Measurements from ENCODE around the gene ZSWIM5. TPM values are rescaled to one million over a fixed set of nuclear protein-coding genes. Genes with fewer than 3 reads are reported as not detected.
"Not testable (repeated sequence)": the region's sequence is repeated elsewhere in the genome, so short reads cannot be mapped to it uniquely, and the experiment has no call there.

ZSWIM5 gene
- total RNA-seq, 1 donor: 4.7 TPM

DNA sequence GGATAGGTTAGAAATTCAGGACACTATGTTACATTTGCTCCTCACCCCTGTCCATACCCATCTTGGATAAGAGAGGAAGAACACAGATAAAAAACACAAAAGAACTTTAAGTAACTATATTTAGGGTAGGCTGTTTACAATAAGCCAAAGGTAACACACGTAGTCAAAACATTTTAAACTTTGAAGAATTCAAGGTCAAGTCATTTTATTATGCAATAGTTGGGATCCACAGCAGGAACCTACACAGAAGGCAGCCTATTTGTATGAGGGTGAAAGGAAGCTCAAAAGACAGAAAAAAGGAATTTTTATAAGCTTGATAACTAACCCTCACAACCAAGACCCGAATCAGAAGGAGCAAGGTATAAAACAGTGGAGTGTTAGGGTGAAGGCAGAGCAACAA lies 89.6 kb downstream of the ZSWIM5 start:
- no peak for DNase-seq (ENCODE audit: low read depth)
- no peak overlapping the region for H3K4me3 ChIP-seq (ENCODE audit: low read depth, low read length)
- TF ChIP-seq, protein P1, sequence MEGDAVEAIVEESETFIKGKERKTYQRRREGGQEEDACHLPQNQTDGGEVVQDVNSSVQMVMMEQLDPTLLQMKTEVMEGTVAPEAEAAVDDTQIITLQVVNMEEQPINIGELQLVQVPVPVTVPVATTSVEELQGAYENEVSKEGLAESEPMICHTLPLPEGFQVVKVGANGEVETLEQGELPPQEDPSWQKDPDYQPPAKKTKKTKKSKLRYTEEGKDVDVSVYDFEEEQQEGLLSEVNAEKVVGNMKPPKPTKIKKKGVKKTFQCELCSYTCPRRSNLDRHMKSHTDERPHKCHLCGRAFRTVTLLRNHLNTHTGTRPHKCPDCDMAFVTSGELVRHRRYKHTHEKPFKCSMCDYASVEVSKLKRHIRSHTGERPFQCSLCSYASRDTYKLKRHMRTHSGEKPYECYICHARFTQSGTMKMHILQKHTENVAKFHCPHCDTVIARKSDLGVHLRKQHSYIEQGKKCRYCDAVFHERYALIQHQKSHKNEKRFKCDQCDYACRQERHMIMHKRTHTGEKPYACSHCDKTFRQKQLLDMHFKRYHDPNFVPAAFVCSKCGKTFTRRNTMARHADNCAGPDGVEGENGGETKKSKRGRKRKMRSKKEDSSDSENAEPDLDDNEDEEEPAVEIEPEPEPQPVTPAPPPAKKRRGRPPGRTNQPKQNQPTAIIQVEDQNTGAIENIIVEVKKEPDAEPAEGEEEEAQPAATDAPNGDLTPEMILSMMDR (IDR thresholded peaks at IDR 0.05; ENCODE audit: insufficient read depth, low read length): no peak

DNA sequence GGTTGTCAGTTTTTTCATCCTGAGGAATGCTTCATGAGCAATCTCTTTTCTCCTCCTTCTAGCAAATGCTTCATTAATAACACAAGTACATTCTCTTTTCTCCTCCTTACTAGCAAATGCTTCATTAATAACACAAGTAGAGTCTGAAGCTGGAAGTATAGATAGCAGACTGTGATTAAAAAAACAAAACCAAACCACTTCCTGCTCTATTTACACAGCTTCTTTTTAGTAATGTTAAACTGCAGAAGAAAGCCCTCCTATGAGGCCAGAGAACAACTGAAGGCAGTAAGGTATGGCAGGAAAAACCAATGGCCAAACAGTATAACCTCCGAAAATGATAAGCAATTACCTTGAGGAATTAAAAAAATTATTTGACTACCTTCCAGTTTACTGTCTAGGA lies 90.1 kb downstream of the ZSWIM5 start:
- no peak overlapping the region for H3K4me3 ChIP-seq (ENCODE audit: low read depth, low read length)
- TF ChIP-seq, protein P1 (IDR thresholded peaks at IDR 0.05; ENCODE audit: insufficient read depth, low read length): no peak
- DNase-seq (ENCODE audit: low read depth): no peak

DNA sequence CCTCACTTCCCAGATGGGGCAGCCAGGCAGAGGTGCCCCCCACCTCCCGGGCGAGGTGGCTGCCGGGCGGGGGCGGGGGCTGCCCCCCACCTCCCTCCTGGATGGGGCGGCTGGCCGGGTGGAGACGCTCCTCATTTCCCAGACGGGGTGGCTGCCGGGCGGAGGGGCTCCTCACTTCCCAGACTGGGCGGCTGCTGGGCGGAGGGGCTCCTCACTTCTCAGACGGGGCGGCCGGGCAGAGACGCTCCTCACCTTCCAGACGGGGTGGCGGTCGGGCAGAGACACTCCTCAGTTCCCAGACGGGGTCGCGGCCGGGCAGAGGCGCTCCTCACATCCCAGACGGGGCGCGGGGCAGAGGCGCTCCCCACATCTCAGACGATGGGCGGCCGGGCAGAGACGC lies 91.2 kb downstream of the ZSWIM5 start:
- not testable (repeated sequence) for H3K4me3 ChIP-seq (ENCODE audit: low read depth, low read length); DNase-seq (ENCODE audit: low read depth)

DNA sequence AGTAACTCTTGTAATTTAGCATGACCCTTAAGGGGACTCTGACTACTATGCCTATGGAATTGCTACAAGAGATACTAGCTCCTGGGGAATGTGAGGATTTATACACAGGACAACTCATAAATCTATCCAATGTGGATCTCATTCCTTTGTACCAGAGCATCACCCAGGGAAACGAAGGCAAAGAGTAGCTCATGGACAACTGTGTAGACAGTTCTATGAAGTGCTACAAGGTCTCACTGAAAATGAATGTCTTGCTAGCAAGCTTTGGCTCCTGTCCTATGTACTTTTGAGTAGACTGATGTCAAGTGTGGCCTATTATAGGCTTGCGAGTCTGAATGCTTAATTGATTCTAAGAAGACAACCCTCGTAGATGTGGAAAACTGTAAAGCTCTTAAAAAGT lies 93.7 kb downstream of the ZSWIM5 start:
- no peak overlapping the region for H3K4me3 ChIP-seq (ENCODE audit: low read depth, low read length)
- DNase-seq (ENCODE audit: low read depth): no peak
- TF ChIP-seq, protein P1 (IDR thresholded peaks at IDR 0.05; ENCODE audit: insufficient read depth, low read length): no peak

DNA sequence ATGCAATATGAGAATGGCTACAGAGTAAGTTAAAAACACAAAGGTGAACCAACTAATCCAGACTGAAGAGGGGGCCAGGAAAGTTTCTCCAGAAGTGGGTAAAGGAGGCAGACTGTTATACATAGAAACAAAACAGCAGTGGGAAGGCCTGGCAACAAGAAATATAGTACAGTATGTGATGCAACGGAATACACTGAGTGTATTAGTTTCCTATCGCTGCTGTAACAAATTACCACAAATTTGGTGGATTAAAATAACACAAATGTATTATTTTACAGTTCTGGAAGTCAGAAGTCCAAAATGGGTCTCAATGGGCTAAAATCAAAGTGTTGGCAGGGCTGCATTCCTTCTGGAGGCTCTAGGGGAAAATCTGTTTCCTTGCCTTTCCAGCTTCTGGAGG lies 95.2 kb downstream of the ZSWIM5 start:
- DNase-seq (ENCODE audit: low read depth): no peak
- no peak overlapping the region for H3K4me3 ChIP-seq (ENCODE audit: low read depth, low read length)
- TF ChIP-seq, protein P1 (IDR thresholded peaks at IDR 0.05; ENCODE audit: insufficient read depth, low read length): no peak

DNA sequence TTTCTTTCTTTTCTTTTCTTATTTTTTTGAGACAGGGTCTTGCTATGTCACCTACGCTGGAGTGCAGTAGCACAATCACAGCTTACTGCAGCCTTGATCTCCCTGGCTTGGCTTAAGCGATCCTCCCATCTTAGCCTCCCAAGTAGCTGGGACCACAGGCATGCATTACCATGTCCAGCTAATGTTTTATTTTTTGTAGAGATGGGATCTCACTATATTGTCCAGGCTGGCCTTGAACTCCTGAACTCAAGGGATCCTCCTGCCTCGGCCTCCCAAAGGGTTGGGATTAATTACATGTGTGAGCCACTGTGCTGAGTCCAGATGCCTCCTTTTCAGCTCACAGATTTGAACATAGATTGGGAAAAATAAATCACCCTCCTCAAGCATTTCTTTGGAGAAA lies 98.6 kb downstream of the ZSWIM5 start:
- TF ChIP-seq, protein P1 (IDR thresholded peaks at IDR 0.05; ENCODE audit: insufficient read depth, low read length): no peak
- no peak for DNase-seq (ENCODE audit: low read depth)
- H3K4me3 ChIP-seq (ENCODE audit: low read depth, low read length): no peak overlapping the region

DNA sequence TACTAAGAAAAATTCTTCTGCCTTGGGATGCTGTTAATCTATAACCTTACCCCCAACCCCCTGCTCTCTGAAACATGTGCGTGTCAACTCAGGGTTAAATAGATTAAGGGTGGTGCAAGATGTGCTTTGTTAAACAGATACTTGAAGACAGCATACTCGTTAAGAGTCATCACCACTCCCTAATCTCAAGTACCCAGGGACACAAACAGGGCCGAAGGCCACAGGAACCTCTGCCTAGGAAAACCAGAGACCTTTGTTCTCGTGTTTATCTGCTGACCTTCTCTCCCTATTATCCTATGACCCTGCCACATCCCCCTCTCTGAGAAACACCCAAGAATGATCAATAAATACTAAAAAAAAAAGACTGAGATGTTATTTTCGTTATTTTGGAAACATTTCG lies 99.5 kb downstream of the ZSWIM5 start:
- not testable (repeated sequence) for H3K4me3 ChIP-seq (ENCODE audit: low read depth, low read length); DNase-seq (ENCODE audit: low read depth)

DNA sequence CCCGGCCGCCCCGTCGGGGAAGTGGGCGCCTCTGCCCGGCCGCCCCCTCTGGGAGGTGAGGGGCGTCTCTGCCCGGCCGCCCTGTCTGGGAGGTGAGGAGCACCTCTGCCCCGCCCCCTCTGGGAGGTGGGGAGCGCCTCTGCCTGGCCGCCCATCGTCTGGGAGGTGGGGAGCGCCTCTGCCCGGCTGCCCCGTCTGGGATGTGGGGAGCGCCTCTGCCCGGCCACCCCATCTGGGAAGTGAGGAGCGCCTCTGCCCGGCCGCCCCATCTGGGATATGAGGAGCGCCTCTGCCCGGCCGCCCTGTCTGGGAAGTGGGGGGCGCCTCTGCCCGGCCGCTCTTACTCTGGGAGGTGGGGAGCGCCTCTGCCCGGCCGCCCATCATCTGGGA lies 100.3 kb downstream of the ZSWIM5 start:
- not testable (repeated sequence) for DNase-seq (ENCODE audit: low read depth); H3K4me3 ChIP-seq (ENCODE audit: low read depth, low read length)

DNA sequence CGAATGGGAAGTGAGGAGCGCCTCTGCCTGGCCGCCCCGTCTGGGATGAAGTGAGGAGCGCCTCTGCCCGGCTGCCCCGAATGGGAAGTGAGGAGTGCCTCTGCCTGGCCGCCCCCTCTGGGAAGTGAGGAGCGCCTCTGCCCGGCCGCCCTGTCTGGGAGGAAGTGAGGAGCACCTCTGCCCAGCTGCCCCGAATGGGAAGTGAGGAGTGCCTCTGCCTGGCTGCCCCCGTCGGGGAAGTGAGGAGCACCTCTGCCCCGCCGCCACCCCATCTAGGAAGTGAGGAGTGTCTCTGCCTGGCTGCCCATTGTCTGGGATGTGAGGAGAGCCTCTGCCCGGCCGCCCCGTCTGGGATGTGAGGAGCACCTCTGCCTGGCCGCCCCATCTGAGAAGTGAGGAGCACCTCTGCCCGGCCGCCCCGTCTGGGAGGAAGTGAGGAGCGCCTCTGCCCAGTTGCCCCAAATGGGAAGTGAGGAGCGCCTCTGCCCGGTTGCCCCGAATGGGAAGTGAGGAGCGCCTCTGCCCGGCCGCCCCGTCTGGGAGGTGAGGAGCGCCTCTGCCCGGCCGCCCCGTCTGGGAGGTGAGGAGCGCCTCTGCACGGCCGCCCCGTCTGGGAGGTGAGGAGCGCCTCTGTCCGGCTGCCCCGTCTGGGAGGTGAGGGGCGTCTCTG lies 100.8 kb downstream of the ZSWIM5 start:
- not testable (repeated sequence) for H3K4me3 ChIP-seq (ENCODE audit: low read depth, low read length); DNase-seq (ENCODE audit: low read depth)
